Karpas-422 (cell line): ENCODE measurements around the gene CEMP1. TPM values are rescaled to one million over a fixed set of nuclear protein-coding genes. Genes with fewer than 3 reads are reported as not detected.

ENCODE experiments used
- DNase-seq: peaks from one replicate; pipeline ENCODE4 v3.0.0-alpha.2; 2015
- H2AFZ ChIP-seq: fragments of 200-600 bp; sonication (generic); 2 replicates; pipeline ENCODE4 v1.6.1; 2014; ENCODE audit warnings: antibody characterized with exemption, low read length, mixed read lengths
- H3K27ac ChIP-seq: fragments of 200-600 bp; sonication (generic); 2 replicates; pipeline ENCODE4 v1.5.1; 2014; ENCODE audit warnings: mild to moderate bottlenecking, low read length, moderate library complexity
- H3K27me3 ChIP-seq: fragments of 200-600 bp; sonication (generic); 2 replicates; pipeline ENCODE4 v1.6.1; 2014; ENCODE audit warnings: low read length, mixed read lengths
- H3K36me3 ChIP-seq: fragments of 200-600 bp; sonication (generic); 2 replicates; pipeline ENCODE4 v1.6.1; 2014; ENCODE audit warnings: low read length, mixed read lengths; ENCODE audit not compliant: insufficient read depth
- H3K4me1 ChIP-seq: fragments of 200-600 bp; sonication (generic); 2 replicates; pipeline ENCODE4 v1.6.1; 2014; ENCODE audit warnings: mild to moderate bottlenecking, low read length, mixed read lengths
- H3K4me2 ChIP-seq: fragments of 200-600 bp; sonication (generic); 2 replicates; pipeline ENCODE4 v1.6.1; 2014; ENCODE audit warnings: low read length, low read depth, mild to moderate bottlenecking; ENCODE audit not compliant: poor library complexity, severe bottlenecking
- H3K4me3 ChIP-seq: fragments of 200-600 bp; sonication (generic); 2 replicates; pipeline ENCODE4 v1.5.1; 2014; ENCODE audit warnings: mild to moderate bottlenecking, antibody characterized with exemption, low read length, mixed read lengths
- H3K79me2 ChIP-seq: fragments of 200-600 bp; sonication (generic); 2 replicates; pipeline ENCODE4 v1.6.1; 2014; ENCODE audit warnings: mild to moderate bottlenecking, low read length, mixed read lengths
- H3K9ac ChIP-seq: fragments of 200-600 bp; sonication (generic); 2 replicates; pipeline ENCODE4 v1.6.0; 2014; ENCODE audit warnings: low read length
- H3K9me2 ChIP-seq: fragments of 200-600 bp; sonication (generic), shearing (Covaris generic); replicated peaks from 2 replicates; pipeline ENCODE4 v1.6.0; 2014; ENCODE audit warnings: mild to moderate bottlenecking, low read length, moderate library complexity; ENCODE audit not compliant: insufficient read depth
- H3K9me3 ChIP-seq: fragments of 300-700, 200-600 bp; sonication (generic); 2 replicates; pipeline ENCODE4 v1.6.1; 2014; ENCODE audit warnings: low read length, mixed read lengths
- H4K20me1 ChIP-seq: fragments of 200-600 bp; sonication (generic); 2 replicates; pipeline ENCODE4 v1.6.1; 2014; ENCODE audit warnings: mild to moderate bottlenecking, antibody characterized with exemption, low read length, low read depth; ENCODE audit not compliant: insufficient read depth
- total RNA-seq: library from RNA; depleted of rRNA; stranded (reverse); fragments of >200 nt; shearing (Covaris generic); gene quantifications from 2 replicates; pipeline ENCODE4 v1.2.3, GENCODE V29; 2014; ENCODE audit warnings: low replicate concordance

The CEMP1 gene
- total RNA-seq, 1 experiment from 2014 or later, result not detected

DNA sequence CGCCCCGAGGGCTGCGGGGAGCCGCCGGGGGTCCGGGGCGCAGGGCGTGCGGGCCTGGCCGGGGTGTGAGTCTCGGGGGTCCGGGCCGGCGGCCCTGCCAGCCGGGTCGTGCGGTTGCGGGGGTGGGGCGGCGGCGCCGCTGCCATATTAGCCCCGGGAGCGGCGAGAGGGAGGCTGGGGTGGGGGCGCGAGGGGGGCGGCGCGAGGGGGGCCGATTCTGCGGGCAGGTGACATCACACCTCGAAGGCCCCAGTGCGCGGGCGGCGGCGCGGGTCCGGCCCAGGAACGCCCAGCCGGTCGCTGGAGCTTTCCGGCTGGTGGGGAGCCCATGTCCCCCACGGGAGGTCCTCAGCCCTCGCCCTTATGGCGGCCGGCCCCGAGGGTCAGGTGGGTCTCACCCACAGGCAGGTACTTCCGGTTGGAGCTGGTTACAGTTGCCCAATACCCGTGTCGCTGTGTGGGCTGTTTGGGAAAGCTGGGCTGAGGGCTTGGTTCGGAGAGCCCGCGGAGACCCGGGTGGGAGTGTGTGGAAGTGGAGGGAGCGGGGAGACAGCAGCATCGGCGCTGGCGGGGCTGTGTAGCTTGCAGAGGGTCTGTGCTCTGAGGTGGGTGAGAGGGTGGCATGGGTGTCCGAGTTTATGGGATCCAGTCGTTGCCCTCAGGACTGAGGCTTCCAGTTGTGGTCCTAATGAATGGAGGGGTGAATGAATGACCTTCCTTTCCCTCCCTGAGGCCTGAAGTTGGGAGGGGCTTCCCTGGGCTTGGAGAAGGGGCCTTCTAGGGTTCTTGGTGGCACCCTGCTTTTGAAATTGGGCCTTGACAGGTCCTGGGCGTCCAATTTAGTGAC, 16.7 kb downstream of the CEMP1 start:
- Histone ChIP-seq H3K36me3 (no peaks in the 10 kb centered on the region), H2AFZ (no peak overlapping the region), H3K9me3 (no peaks in the 10 kb centered on the region), H3K4me3 (peak overlapping the region; percentile 76), H3K9ac (peak overlapping the region; percentile 98), H3K79me2 (peaks cover 53% of the 10 kb centered on the region), H3K9me2 (no peaks in the 10 kb centered on the region), H4K20me1 (peaks cover 41% of the 10 kb centered on the region), H3K4me1 (peaks cover 38% of the 10 kb centered on the region), H3K27ac (peak overlapping the region; percentile 70), H3K4me2 (peak overlapping the region; percentile 76), H3K27me3 (no peaks in the 10 kb centered on the region)
- DNase-seq, result peak; percentile 62

DNA sequence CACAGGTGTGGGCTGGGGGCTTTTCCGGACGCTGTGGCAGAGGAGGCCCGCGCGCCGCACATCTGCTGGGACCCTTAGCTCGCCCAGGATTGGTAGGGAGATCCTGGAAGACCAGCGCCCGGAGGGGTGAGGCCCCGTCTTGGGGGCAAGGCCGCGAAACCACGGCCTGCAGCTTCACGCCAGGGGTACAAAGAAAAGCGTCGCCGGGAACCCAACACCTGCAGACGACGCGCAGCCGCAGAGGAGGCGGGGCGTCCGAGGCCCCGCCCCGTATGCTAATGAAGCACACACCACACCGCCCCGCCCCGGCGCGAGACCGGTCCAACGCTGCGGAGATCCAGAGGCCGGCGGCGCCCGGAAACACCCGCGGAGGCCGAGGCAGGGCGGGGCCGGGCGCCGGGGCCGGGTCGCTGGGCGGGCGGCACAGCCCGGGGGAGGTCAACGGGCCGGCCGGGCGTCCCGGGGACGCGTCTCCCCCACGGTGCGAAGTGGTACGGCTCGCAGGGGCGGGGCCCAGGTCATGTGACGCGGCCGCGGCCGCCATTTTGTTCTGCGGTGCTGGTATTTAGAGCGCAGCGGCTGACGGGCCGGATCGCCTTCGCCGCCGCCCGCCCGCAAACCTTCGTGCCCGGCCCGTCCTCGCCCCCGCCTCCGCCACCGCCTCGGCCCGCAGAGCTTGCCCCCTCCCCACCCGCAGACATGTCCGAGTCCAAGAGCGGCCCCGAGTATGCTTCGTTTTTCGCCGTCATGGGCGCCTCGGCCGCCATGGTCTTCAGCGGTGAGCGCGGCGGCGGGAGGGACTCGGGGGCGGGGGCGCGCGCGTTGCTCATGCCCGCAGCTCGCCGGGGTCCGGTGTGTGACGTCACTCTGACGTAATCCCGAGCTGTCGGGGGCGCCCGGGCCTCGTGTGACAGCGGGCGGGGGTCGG, 17.5 kb downstream of the CEMP1 start, which contains the start of gene ATP6V0C:
Gene ATP6V0C (plus strand): TSS at position 548 of the 928 bp plus-strand sequence. CDS start 152 bp downstream, at position 700.
- Histone ChIP-seq H3K27me3 (no peaks in the 10 kb centered on the region), H2AFZ (no peak within 1 kb of the TSS), H3K9me2 (no peaks in the 10 kb centered on the region), H3K27ac (peak within 1 kb of the TSS; percentile 70), H3K36me3 (no peaks in the 10 kb centered on the region), H3K79me2 (peaks cover 48% of the 10 kb centered on the region), H3K9ac (peak within 1 kb of the TSS; percentile 98), H4K20me1 (peaks cover 38% of the 10 kb centered on the region), H3K9me3 (no peaks in the 10 kb centered on the region), H3K4me2 (peak within 1 kb of the TSS; percentile 76), H3K4me3 (peak within 1 kb of the TSS; percentile 76), H3K4me1 (peaks cover 34% of the 10 kb centered on the region)
- peak; percentile 96 for DNase-seq

DNA sequence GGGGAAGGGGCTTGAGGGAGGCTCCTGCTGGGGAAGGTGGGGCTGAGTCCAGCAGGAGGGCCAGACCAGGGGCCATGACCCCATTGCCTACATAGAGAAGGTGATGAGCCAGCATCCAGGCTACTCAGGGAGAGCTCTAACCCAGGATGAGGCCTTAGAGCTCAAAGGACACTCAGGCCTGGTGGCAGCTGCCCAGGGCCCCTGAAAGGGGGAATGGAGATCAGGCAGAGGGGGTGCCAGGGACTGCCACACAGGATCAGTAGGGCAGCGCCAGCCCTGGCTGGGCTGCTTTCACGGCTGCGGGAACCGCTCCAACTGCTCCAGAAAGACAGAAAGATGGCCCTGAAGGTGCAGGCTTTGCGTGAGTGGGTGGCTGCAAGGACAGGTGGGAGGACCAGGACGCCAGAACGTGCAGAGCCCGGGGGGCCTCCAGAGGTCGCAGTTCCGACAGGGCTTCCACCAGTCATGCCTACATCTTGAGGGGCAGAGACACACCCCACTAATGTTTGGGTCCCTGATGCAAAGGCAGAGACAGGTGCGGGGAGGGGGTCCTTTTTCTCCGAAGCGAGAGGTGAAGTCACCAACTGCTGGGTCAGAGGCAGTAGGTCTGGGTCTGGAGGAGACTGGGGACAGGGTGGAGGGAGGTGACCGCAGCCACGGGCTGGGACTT, 18.3 kb downstream of the CEMP1 start:
- H3K79me2 ChIP-seq, result peaks cover 40% of the 10 kb centered on the region
- peak overlapping the region; percentile 70; the same call in 1 of the 2 replicates for H3K27ac ChIP-seq
- no peak overlapping the region for H2AFZ ChIP-seq
- no peaks in the 10 kb centered on the region for H3K9me3 ChIP-seq
- H3K27me3 ChIP-seq, result no peaks in the 10 kb centered on the region
- H4K20me1 ChIP-seq, result peaks cover 31% of the 10 kb centered on the region
- no peaks in the 10 kb centered on the region for H3K9me2 ChIP-seq
- H3K36me3 ChIP-seq, result no peaks in the 10 kb centered on the region
- peaks cover 34% of the 10 kb centered on the region for H3K4me1 ChIP-seq
- H3K9ac ChIP-seq, result peak overlapping the region; percentile 98
- DNase-seq, result peak; percentile 65
- peak overlapping the region; percentile 76; the same call in 1 of the 2 replicates for H3K4me3 ChIP-seq
- H3K4me2 ChIP-seq, result peak overlapping the region; percentile 76

DNA sequence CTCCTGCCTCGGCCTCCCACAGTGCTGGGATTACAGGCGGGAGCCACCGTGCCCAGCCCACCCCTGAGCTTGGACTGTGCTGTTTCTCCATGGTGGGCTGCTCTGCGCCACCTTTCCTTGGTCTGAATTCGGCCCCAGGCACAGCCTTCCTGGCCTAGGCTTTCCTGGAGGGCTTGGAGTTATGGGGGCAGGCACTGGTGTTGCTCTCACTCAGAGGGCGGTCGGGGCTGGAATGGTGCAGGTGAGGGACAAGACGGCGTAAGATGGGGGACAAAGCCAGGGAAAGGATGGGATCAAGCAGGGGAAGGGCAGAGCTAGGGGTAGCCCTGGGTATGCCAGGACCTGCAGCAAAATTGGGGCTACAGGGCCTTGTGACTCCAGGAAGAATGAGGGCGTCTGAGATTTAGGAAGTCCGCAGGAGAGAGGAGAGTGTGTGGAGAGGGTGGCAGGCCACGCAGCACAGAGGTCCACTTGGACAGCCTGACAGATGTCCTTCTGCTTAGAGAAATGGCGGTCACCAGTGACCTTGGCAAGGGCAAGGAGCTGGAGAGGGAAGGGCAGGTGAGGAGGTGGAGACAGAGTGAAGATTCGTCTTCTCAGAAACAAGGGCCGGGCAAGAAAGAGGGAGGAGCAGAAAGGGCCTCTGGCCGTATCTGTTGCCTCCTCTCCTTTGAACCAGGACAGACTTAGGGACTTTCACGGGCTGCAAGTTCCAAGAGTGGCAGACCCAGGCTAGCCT, 19.0 kb downstream of the CEMP1 start:
- no peak overlapping the region for H3K4me2 ChIP-seq
- no peak for DNase-seq
- peaks cover 32% of the 10 kb centered on the region for H3K79me2 ChIP-seq
- no peak overlapping the region for H3K27ac ChIP-seq
- no peaks in the 10 kb centered on the region for H3K9me2 ChIP-seq
- no peak overlapping the region for H3K4me3 ChIP-seq
- H3K9ac ChIP-seq, result no peak overlapping the region
- H2AFZ ChIP-seq, result no peak overlapping the region
- no peaks in the 10 kb centered on the region for H3K36me3 ChIP-seq
- peaks cover 26% of the 10 kb centered on the region for H4K20me1 ChIP-seq
- H3K4me1 ChIP-seq, result peaks cover 34% of the 10 kb centered on the region
- no peaks in the 10 kb centered on the region for H3K27me3 ChIP-seq
- no peaks in the 10 kb centered on the region for H3K9me3 ChIP-seq

DNA sequence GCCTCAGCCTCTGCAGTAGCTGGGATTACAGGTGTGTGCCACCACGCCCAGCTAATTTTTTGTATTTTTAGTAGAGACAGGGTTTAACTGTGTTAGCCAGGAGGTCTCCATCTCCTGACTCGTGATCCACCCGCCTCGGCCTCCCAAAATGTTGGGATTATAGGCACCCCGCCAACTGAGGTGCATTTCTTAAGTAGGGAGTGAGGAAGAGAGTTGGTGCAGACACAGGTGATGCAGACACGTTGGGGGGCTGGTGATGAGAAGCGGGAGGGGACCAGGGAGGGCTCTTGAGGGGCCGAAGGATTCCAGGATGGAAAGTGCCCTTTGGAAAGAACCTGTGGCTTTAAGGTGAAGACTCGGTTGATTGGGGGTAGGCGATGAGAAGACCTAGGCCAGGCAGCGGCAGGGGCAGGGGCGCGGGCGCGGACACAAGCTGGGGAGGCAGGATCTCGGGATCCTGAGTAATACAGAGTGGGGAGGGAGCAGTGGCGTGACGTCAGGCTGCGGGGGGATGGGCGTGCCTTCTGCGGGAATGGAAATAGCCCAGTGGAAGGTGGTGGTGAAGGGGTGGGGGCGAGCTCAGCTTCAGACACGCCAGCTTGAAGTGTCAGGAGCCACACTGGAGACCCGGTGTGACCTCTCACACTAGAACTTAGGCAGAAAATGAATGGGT, 19.9 kb downstream of the CEMP1 start:
- H3K79me2 ChIP-seq, result peaks cover 23% of the 10 kb centered on the region
- H3K27ac ChIP-seq, result no peak overlapping the region
- H3K9ac ChIP-seq, result no peak overlapping the region
- no peak overlapping the region for H2AFZ ChIP-seq
- H3K4me3 ChIP-seq, result no peak overlapping the region
- H3K9me2 ChIP-seq, result no peaks in the 10 kb centered on the region
- no peak for DNase-seq
- no peaks in the 10 kb centered on the region for H3K27me3 ChIP-seq
- H3K4me2 ChIP-seq, result no peak overlapping the region
- peaks cover 18% of the 10 kb centered on the region for H4K20me1 ChIP-seq
- H3K9me3 ChIP-seq, result no peaks in the 10 kb centered on the region
- no peaks in the 10 kb centered on the region for H3K36me3 ChIP-seq
- peaks cover 28% of the 10 kb centered on the region for H3K4me1 ChIP-seq

DNA sequence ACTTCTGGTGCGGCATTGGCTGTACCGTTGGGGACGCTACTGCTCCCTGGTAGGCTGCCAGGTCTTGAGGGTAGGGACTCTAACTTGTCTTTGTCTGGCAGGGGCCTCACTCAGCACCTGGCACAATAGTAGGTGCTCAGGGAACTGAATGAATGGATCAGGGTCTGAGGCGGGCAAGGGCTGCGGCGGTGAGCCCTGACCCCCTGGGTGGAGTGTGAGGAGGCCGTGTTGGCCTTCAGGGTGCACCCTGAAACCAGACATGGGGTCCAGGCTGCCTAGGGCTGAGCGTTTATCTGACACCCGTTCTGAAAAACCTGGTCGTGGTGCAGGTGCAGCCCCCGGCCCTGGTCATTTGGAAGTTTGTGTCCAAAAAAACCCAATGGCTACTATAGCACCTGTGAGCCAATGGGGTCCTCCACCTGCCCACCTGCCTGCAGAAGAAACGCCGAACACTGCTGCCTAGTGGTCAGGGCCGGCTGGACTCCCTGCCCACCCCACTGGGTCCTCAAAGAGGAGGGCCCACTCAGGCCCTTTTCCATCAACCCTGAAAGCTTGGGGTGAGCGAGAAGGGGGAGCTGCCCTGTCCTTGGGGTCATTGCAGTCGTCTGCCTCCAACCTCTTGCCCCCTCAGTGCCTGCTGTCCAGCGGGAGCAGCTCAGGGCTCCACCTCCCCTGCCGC, 22.3 kb downstream of the CEMP1 start:
- H3K9me3 ChIP-seq, result no peaks in the 10 kb centered on the region
- no peak overlapping the region for H3K9ac ChIP-seq
- no peak for DNase-seq
- H3K9me2 ChIP-seq, result no peaks in the 10 kb centered on the region
- no peak overlapping the region for H3K4me3 ChIP-seq
- no peak overlapping the region for H2AFZ ChIP-seq
- peaks cover 14% of the 10 kb centered on the region for H3K4me1 ChIP-seq
- H4K20me1 ChIP-seq, result no peaks in the 10 kb centered on the region
- no peak overlapping the region for H3K4me2 ChIP-seq
- H3K36me3 ChIP-seq, result no peaks in the 10 kb centered on the region
- no peak overlapping the region for H3K27ac ChIP-seq
- H3K27me3 ChIP-seq, result no peaks in the 10 kb centered on the region
- peaks cover under 1% of the 10 kb centered on the region for H3K79me2 ChIP-seq

DNA sequence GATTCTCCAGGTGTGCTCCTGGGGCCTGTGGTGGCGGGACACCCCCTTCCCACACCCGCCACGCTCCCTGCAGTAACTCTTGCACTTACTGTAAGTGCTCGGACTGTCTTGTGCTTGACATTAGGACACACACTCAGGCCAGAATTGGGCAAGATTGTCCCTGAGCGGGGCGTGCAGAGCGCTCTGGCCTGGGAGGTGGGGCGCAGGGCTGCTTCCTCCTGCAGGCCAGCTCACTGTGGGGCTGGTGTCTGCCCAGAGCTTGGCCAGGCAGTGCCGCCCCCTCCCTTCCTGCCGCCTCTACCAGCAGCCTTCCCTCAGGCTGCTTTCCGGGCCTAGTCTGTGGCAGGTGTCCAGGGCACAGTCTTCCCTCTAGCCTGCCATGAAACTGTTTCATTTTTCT, 23.5 kb downstream of the CEMP1 start:
- H3K9me3 ChIP-seq, result no peaks in the 10 kb centered on the region
- DNase-seq, result no peak
- H3K4me2 ChIP-seq, result no peak overlapping the region
- H2AFZ ChIP-seq, result no peak overlapping the region
- no peak overlapping the region for H3K27ac ChIP-seq
- no peaks in the 10 kb centered on the region for H4K20me1 ChIP-seq
- H3K4me1 ChIP-seq, result peaks cover 6% of the 10 kb centered on the region
- no peak overlapping the region for H3K9ac ChIP-seq
- no peaks in the 10 kb centered on the region for H3K36me3 ChIP-seq
- H3K27me3 ChIP-seq, result no peaks in the 10 kb centered on the region
- no peak overlapping the region for H3K4me3 ChIP-seq
- H3K9me2 ChIP-seq, result no peaks in the 10 kb centered on the region
- H3K79me2 ChIP-seq, result no peaks in the 10 kb centered on the region
